Transverse colon (tissue), 4 donors: ENCODE measurements around the gene SHC1.

Experiments used
- CTCF ChIP-seq, 5 experiments: fragments of 200-600 bp in 3 of 5; fragments of 450-650 bp in 2 of 5; sonication (generic) in 3 of 5; IDR thresholded peaks; 1 replicate in 2 of 5; 2 replicates in 3 of 5; pipeline ENCODE4 v1.5.1; 2016 to 2017; ENCODE audit warnings: antibody characterized with exemption in 5 of 5, inconsistent platforms in 3 of 5, mild to moderate bottlenecking in 2 of 5, moderate library complexity in 1 of 5
- EP300 ChIP-seq: sonication (generic); formaldehyde crosslinking; IDR thresholded peaks from one replicate; pipeline ENCODE4 v1.6.1; 2017; ENCODE audit warnings: antibody characterized with exemption, low read depth
- POLR2A ChIP-seq: fragments of 450-650 bp; IDR thresholded peaks from one replicate; pipeline ENCODE4 v1.6.1; 2016; ENCODE audit warnings: antibody characterized with exemption, mild to moderate bottlenecking, moderate library complexity
- POLR2AphosphoS5 ChIP-seq, 3 donors: sonication (generic); formaldehyde crosslinking; IDR thresholded peaks; one replicate each; pipeline ENCODE4 v1.6.1; 2016; ENCODE audit warnings: antibody characterized with exemption in 3 of 3

GRCh38 chr1:154967331-154967950, 3.1 kb downstream of the SHC1 start:
- TF ChIP-seq CTCF (IDR thresholded peaks at IDR 0.05) (no peak), POLR2AphosphoS5 (IDR thresholded peaks at IDR 0.05) (no peak), POLR2A (no peak), EP300 (no peak)
